ENCODE measurements around the gene EPN1. TPM values are rescaled to one million over a fixed set of nuclear protein-coding genes. Genes with fewer than 3 reads are reported as not detected.

EPN1 gene
- polyA plus RNA-seq, 1 of the 3 experiments (the other 2 are of a cell fraction) = 134 TPM

DNA sequence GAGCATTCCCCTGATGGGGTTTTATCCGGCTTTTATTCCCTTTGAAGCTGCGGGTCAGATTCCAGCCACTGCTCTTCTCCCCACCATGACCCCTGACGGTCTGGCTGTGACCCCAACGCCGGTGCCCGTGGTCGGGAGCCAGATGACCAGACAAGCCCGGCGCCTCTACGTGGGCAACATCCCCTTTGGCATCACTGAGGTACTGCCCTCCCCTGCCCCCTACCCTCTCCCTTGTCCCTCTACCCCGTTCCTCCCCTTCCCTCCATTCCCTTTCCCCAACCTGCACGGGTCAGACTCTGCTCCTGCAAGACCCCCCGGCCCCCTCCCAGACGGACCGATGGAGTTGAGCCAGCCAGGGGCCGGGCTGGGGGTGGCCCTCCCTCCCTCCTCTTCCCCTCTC lies 14.0 kb upstream of the EPN1 start (continued):
- TF ChIP-seq, protein P1, sequence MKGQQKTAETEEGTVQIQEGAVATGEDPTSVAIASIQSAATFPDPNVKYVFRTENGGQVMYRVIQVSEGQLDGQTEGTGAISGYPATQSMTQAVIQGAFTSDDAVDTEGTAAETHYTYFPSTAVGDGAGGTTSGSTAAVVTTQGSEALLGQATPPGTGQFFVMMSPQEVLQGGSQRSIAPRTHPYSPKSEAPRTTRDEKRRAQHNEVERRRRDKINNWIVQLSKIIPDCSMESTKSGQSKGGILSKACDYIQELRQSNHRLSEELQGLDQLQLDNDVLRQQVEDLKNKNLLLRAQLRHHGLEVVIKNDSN (IDR thresholded peaks at IDR 0.05; ENCODE audit: borderline replicate concordance, low read depth) = no peak
- TF ChIP-seq, protein P2, sequence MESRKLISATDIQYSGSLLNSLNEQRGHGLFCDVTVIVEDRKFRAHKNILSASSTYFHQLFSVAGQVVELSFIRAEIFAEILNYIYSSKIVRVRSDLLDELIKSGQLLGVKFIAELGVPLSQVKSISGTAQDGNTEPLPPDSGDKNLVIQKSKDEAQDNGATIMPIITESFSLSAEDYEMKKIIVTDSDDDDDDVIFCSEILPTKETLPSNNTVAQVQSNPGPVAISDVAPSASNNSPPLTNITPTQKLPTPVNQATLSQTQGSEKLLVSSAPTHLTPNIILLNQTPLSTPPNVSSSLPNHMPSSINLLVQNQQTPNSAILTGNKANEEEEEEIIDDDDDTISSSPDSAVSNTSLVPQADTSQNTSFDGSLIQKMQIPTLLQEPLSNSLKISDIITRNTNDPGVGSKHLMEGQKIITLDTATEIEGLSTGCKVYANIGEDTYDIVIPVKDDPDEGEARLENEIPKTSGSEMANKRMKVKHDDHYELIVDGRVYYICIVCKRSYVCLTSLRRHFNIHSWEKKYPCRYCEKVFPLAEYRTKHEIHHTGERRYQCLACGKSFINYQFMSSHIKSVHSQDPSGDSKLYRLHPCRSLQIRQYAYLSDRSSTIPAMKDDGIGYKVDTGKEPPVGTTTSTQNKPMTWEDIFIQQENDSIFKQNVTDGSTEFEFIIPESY (IDR thresholded peaks at IDR 0.05; ENCODE audit: borderline replicate concordance, low read depth) = no peak
- TF ChIP-seq EP300 (IDR thresholded peaks at IDR 0.05; ENCODE audit: borderline replicate concordance in 1 of 2, low read depth in 1 of 2, low read length in 1 of 2) = no peak
- TF ChIP-seq TCF12 (IDR thresholded peaks at IDR 0.05) = no peak
- TF ChIP-seq JUND (IDR thresholded peaks at IDR 0.05) = no peak
- TF ChIP-seq, protein P3, sequence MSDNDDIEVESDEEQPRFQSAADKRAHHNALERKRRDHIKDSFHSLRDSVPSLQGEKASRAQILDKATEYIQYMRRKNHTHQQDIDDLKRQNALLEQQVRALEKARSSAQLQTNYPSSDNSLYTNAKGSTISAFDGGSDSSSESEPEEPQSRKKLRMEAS (IDR thresholded peaks at IDR 0.05; ENCODE audit: low read depth) = no peak
- TF ChIP-seq RAD21 (IDR thresholded peaks at IDR 0.05; ENCODE audit: low read length) = no peak

DNA sequence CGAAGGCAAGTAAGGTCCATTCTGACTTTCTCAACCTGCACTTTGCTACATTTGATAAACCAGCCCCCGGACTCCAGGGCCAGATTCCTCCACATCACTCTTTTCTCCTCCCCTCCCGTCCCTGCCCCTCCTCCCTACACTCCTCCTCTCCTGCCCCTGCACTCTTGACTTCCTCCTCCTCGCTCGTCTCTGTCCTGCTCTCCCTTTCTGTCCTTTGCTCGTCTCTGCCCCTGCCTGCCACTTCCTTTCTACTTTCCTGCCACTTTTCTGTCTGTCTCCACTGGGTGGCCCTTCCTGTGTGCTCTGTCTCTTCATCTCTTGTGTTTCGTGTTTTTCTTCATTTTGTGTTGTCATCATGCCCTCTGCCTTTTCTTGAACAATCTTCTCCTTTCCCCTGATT lies 13.2 kb upstream of the EPN1 start:
- Histone ChIP-seq H3K36me3 (replicated peaks in 1 of 2; ENCODE audit: control insufficient read depth in 1 of 2, insufficient read depth in 2 of 2, low read length in 1 of 2) (peaks cover 29 to 63% of the 10 kb centered on the region in 2 experiments), H3K27me3 (ENCODE audit: insufficient read depth) (no peaks in the 10 kb centered on the region), H2AFZ (ENCODE audit: low read depth) (no peak overlapping the region), H3K4me1 (ENCODE audit: control insufficient read depth in 1 of 2, insufficient read depth in 2 of 2, low read depth in 1 of 2, low read length in 1 of 2) (peaks cover 10 to 21% of the 10 kb centered on the region in 2 experiments; a peak in 3 of 4 replicates), H3K4me2 (no peak overlapping the region), H3K9me3 (no peaks in the 10 kb centered on the region), H3K9me2 (no peaks in the 10 kb centered on the region), H3K27ac (ENCODE audit: low read depth in 2 of 2, low read length in 1 of 2) (no peak overlapping the region), H3K79me2 (ENCODE audit: insufficient read depth) (peaks cover 95% of the 10 kb centered on the region), H3K9ac (no peak overlapping the region), H3K4me3 (ENCODE audit: low read depth in 2 of 2, low read length in 1 of 2) (no peak overlapping the region), H4K20me1 (ENCODE audit: insufficient read depth) (peaks cover 86% of the 10 kb centered on the region), H3F3A (replicated peaks; ENCODE audit: insufficient read depth) (no peaks in the 10 kb centered on the region)
- CTCF ChIA-PET = interaction anchor here (1.8 kb wide), 1 partner anchor 10 kb away, joined by 7 read pairs; no protein-coding TSS in a partner anchor
- 88% methylated on average over 7 of the region's 7 CpGs for WGBS (ENCODE audit: low lambda C conversion rate)
- POLR2A ChIA-PET = no interaction called here
- TF ChIP-seq, protein P1 (IDR thresholded peaks at IDR 0.05; ENCODE audit: borderline replicate concordance, low read depth) = no peak
- TF ChIP-seq TAF1 (IDR thresholded peaks at IDR 0.05; ENCODE audit: borderline replicate concordance, low read depth, low read length) (no peak), YY1 (IDR thresholded peaks at IDR 0.05; ENCODE audit: low read depth) (no peak), GATA2 (CRISPR knock-in tag; IDR thresholded peaks at IDR 0.05) (no peak), NFIC (IDR thresholded peaks at IDR 0.05; ENCODE audit: borderline replicate concordance) (no peak), EP300 (IDR thresholded peaks at IDR 0.05; ENCODE audit: borderline replicate concordance in 1 of 2, low read depth in 1 of 2, low read length in 1 of 2) (no peak)
- DNase-seq = no peak

All from SK-N-SH (cell line).